Activated naive CD8-positive, alpha-beta T cell treated with anti-CD3 and anti-CD28 coated beads for 36 hours (primary cell): Measurements from ENCODE around the gene CPNE4. TPM values are rescaled to one million over a fixed set of nuclear protein-coding genes. Genes with fewer than 3 reads are reported as not detected.
"Not testable (repeated sequence)": the region's sequence is repeated elsewhere in the genome, so short reads cannot be mapped to it uniquely, and the experiment has no call there.

ENCODE experiments used
- DNase-seq: peaks from one replicate; pipeline ENCODE4 v3.0.0; 2021
- H3K27ac Mint-ChIP-seq: one replicate; pipeline ENCODE4 v1.8.0; 2022; ENCODE audit warnings: mild to moderate bottlenecking, moderate library complexity, mixed read lengths
- H3K27me3 Mint-ChIP-seq: one replicate; pipeline ENCODE4 v1.8.0; 2022; ENCODE audit warnings: mild to moderate bottlenecking, mixed read lengths
- H3K36me3 Mint-ChIP-seq: one replicate; pipeline ENCODE4 v1.8.0; 2021; ENCODE audit warnings: mild to moderate bottlenecking, mixed read lengths
- H3K4me1 Mint-ChIP-seq: one replicate; pipeline ENCODE4 v1.8.0; 2021; ENCODE audit warnings: mixed read lengths
- H3K4me3 Mint-ChIP-seq: one replicate; pipeline ENCODE4 v1.8.0; 2022; ENCODE audit warnings: mild to moderate bottlenecking, moderate library complexity, mixed read lengths
- H3K9me3 Mint-ChIP-seq: one replicate; pipeline ENCODE4 v1.8.0; 2022; ENCODE audit warnings: mixed read lengths
- total RNA-seq, 2 experiments: library from RNA; stranded (reverse); gene quantifications; one replicate each; pipeline ENCODE4 v1.2.3, GENCODE V29; 2021

Gene CPNE4
- total RNA-seq, 2 experiments from 2014 or later, result not detected

DNA sequence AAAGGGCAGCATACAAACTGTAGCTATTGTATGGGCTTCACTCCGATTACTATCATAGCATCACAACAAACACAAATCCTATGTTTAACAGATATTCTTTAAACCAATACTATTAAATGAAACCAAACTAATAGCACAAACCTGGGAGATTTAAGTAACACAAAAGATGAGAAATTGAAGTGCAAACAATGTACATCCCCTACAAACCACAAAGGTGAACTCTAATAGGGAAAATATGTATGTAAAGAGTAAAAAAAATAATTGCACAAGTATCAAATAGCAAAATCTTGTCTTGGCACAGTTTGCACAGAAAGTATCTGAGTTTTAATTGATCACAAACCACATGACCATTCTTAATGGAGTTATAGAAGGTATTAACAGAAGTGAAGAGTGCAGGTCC is 138.5 kb downstream of the CPNE4 start:
- DNase-seq, result no peak
- Mint-ChIP-seq H3K4me3 (no peak overlapping the region), H3K27ac (no peak overlapping the region), H3K27me3 (no peaks in the 10 kb centered on the region), H3K9me3 (no peaks in the 10 kb centered on the region), H3K4me1 (no peaks in the 10 kb centered on the region), H3K36me3 (no peaks in the 10 kb centered on the region)

DNA sequence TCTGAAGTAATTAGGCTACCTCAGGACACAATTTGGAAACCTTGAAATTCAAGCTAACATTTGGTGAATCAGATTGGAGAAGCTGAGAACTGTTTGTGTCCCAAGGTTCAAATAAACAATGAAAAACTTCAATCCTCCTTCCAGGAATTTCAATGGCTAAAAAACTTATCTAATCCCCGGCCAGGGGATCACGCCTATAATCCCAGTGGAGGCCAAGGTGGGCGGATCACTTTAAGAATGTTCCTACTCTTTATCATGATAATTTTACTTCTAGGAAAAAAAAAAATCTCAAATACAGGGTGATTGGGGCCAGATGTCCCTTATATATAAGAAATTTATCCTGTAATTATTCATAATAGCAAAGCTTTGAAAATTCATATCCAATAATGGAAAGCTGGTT is 139.0 kb downstream of the CPNE4 start:
- H3K4me1 Mint-ChIP-seq, result no peaks in the 10 kb centered on the region
- no peak overlapping the region for H3K27ac Mint-ChIP-seq
- no peak for DNase-seq
- no peak overlapping the region for H3K4me3 Mint-ChIP-seq
- no peaks in the 10 kb centered on the region for H3K27me3 Mint-ChIP-seq
- H3K9me3 Mint-ChIP-seq, result no peaks in the 10 kb centered on the region
- no peaks in the 10 kb centered on the region for H3K36me3 Mint-ChIP-seq

DNA sequence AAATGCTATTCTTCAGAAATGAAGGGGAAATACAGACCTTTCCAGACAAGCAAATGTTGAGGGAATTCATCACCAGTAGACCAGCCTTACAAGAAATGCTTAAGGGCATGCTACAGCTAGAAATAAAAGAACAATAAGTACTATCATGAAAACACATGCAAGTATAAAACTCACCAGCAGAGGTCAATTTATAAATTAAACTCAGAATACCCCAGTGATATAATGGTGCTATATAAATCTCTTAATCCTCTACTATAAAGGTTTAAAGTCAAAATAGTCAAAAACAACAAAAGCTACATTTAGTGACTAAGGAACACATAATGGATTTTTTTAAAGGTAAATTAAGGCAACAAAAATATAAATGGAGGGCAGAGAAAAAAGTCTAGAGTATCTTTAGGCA is 142.5 kb downstream of the CPNE4 start:
- Mint-ChIP-seq H3K4me3 (no peak overlapping the region), H3K9me3 (no peaks in the 10 kb centered on the region), H3K27ac (no peak overlapping the region), H3K36me3 (no peaks in the 10 kb centered on the region), H3K27me3 (no peaks in the 10 kb centered on the region), H3K4me1 (no peaks in the 10 kb centered on the region)
- DNase-seq, result no peak

DNA sequence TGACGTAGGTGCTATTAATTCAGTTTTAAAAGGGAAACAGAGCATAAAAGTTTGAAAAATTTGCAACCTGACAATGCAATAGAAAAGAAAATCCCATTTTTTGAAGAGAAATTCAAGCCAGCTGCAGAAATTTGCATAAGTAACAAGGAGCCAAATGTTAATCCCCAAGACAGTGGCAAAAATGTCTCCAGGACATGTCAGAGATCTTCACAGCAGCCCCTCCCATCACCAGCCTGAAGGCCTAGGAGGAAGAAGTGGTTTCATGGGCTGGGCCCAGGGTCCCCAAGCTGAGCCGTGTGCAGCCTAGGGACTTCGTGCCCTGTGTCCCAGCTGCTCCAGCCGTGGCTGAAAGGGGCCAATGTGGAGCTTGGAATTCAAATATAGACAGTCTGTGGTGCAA is 148.9 kb downstream of the CPNE4 start:
- not testable (repeated sequence) for DNase-seq, H3K36me3 Mint-ChIP-seq, H3K9me3 Mint-ChIP-seq, H3K4me3 Mint-ChIP-seq, H3K27ac Mint-ChIP-seq, H3K4me1 Mint-ChIP-seq, H3K27me3 Mint-ChIP-seq

DNA sequence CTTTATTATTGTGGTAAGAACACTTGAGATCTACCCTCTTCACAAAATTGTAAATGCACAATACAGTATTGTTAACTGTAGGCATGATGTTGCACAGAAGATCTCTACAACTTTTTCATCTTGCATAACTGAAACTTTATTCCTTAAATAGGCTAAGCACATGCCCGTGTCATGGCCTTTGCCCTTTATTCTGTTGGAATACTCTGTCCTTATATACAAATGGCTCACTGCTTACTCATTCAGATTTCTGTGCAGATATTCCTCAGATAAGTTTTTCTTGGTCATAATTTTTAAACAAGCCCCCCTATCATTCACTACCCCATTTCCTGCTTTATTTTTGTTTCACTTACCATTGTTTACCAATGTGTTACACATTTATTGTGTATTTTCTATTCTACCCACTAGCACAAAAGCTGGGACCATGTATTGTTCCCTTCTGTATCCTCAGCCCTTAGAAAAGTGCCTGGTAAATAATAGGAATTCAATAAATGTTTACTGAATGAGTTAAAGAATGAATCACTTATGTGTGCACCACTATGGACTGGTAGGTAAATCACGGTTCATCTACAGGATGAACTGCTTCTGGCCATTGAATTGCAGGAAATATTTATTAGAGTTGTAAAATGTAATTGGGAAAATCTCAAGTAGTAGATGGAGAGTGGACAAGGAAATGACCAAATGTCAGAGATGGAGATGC is 151.0 kb downstream of the CPNE4 start:
- H3K27me3 Mint-ChIP-seq, result no peaks in the 10 kb centered on the region
- H3K9me3 Mint-ChIP-seq, result no peaks in the 10 kb centered on the region
- no peak overlapping the region for H3K27ac Mint-ChIP-seq
- H3K4me3 Mint-ChIP-seq, result no peak overlapping the region
- H3K36me3 Mint-ChIP-seq, result no peaks in the 10 kb centered on the region
- no peaks in the 10 kb centered on the region for H3K4me1 Mint-ChIP-seq
- no peak for DNase-seq

DNA sequence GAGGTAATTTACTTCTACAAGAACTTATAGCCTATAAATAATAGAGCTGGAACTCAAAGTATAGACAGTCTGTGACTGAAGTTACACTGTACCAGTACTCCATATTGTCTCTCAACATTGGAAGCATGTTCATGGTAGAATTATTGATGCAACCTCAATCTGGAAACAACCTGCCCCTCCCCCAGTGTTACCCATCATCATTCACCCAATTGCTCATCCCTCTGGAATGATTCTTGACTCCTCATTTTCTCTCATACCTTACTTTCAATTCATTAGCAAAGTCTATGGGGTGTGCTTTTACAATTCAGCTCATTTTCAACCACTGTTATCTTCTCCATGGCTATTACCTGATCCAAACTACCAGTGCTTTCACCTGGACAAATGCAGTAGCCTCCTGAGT is 151.7 kb downstream of the CPNE4 start:
- Mint-ChIP-seq H3K27ac (no peak overlapping the region), H3K27me3 (no peaks in the 10 kb centered on the region), H3K4me3 (no peak overlapping the region), H3K9me3 (no peaks in the 10 kb centered on the region), H3K4me1 (no peaks in the 10 kb centered on the region), H3K36me3 (no peaks in the 10 kb centered on the region)
- no peak for DNase-seq

DNA sequence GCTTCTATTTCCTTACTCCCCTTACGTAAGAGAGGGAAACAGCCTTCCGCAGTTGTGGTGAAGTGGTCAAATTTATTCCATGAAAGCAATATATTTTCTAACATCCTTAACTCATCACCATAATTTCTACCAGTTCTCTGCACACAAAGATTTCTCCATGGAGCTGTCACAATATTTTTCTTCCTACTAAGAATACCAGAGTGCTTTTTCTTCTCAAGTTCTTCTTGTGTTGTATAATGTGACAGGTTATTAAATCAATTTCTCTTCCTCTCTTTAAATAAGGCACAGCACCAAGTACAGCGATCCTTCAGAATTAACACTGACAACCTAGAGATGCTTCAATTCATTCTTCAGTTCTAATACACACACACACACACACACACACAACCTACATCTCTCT is 153.0 kb downstream of the CPNE4 start:
- no peak for DNase-seq
- no peaks in the 10 kb centered on the region for H3K27me3 Mint-ChIP-seq
- no peaks in the 10 kb centered on the region for H3K36me3 Mint-ChIP-seq
- no peaks in the 10 kb centered on the region for H3K4me1 Mint-ChIP-seq
- no peaks in the 10 kb centered on the region for H3K9me3 Mint-ChIP-seq
- no peak overlapping the region for H3K4me3 Mint-ChIP-seq
- no peak overlapping the region for H3K27ac Mint-ChIP-seq

DNA sequence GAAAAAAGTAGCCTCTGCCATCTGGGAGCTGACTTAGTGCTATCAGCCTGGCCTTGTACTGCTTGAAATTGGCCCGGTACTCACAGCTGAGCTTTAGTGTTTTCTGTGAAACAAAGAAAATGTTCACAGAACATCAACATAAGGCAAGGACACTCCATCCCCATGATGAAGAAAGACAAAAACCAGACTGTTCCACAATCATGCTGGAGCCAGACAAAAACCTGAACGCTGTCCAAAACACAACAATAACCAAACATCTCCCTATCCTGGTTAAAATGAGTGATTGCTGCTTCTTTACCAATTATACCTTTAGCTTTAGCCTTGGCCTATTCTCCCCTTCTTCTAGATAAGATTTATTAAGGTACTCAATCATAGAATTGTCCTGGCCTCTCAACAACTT is 153.9 kb downstream of the CPNE4 start:
- Mint-ChIP-seq H3K27me3 (no peaks in the 10 kb centered on the region), H3K27ac (no peak overlapping the region), H3K9me3 (no peaks in the 10 kb centered on the region), H3K4me3 (no peak overlapping the region), H3K36me3 (no peaks in the 10 kb centered on the region), H3K4me1 (no peaks in the 10 kb centered on the region)
- DNase-seq, result no peak

DNA sequence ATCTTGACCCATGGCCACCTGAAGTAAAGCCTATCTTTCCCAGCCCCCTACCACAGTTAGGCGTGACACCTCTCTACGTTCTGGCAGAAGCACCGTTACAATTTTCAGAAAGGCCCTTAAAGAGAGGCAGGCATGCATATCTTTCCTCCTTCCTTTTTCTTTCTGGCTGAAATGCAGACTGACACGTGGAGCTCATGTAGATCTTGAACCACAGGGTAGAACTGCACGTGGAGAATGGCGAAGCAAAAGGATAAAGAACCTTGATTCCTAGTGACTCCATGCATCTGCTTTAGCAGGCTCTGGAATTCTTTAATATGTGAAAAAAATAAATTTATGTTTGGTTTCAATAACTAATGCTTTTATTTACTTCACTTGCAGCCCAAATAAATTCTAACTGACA is 166.6 kb downstream of the CPNE4 start:
- H3K36me3 Mint-ChIP-seq, result no peaks in the 10 kb centered on the region
- no peaks in the 10 kb centered on the region for H3K27me3 Mint-ChIP-seq
- H3K4me1 Mint-ChIP-seq, result no peaks in the 10 kb centered on the region
- no peak overlapping the region for H3K4me3 Mint-ChIP-seq
- no peak for DNase-seq
- peaks cover 4% of the 10 kb centered on the region for H3K9me3 Mint-ChIP-seq
- H3K27ac Mint-ChIP-seq, result no peak overlapping the region

DNA sequence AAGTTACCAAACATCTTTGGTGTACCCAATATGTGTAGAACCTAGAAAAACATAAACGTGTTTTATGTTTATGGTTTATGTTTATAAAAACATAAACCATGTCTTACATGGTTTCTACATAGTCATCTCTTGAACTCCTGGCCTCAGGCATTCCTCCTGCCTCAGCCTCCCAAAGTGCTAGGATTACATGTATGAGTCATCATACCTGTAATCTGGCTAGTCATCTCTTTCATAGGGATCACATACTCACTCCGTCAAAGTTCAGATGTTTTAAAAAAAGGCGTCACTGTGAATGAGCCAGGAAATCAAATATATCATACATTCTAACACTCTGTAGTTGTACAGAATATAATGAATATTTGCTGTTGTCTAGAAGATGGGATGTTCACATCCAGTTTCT is 178.6 kb downstream of the CPNE4 start:
- no peaks in the 10 kb centered on the region for H3K9me3 Mint-ChIP-seq
- H3K4me3 Mint-ChIP-seq, result no peak overlapping the region
- no peak for DNase-seq
- no peaks in the 10 kb centered on the region for H3K4me1 Mint-ChIP-seq
- no peak overlapping the region for H3K27ac Mint-ChIP-seq
- H3K27me3 Mint-ChIP-seq, result no peaks in the 10 kb centered on the region
- H3K36me3 Mint-ChIP-seq, result no peaks in the 10 kb centered on the region

DNA sequence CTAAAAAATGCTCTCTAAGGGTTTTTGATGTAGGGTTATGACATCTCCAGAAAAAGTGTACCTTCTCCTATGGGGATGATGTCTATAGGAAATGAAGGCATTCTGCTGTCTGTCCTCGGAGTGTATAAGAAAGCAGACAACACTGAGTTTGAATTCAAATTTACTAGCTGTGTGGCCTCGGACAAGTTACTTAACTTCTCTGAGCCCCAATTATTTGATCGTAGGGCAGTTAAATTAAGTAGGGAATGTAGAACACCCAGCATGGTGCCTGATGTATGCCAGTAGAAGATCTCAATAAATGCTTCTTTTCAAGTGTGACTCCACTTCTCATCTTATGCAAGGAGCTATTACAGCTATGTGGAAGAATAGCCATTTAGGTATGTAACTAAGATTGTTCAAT is 184.6 kb downstream of the CPNE4 start:
- H3K4me1 Mint-ChIP-seq, result no peaks in the 10 kb centered on the region
- H3K36me3 Mint-ChIP-seq, result no peaks in the 10 kb centered on the region
- no peaks in the 10 kb centered on the region for H3K9me3 Mint-ChIP-seq
- H3K27me3 Mint-ChIP-seq, result peaks cover 4% of the 10 kb centered on the region
- no peak for DNase-seq
- no peak overlapping the region for H3K4me3 Mint-ChIP-seq
- no peak overlapping the region for H3K27ac Mint-ChIP-seq

DNA sequence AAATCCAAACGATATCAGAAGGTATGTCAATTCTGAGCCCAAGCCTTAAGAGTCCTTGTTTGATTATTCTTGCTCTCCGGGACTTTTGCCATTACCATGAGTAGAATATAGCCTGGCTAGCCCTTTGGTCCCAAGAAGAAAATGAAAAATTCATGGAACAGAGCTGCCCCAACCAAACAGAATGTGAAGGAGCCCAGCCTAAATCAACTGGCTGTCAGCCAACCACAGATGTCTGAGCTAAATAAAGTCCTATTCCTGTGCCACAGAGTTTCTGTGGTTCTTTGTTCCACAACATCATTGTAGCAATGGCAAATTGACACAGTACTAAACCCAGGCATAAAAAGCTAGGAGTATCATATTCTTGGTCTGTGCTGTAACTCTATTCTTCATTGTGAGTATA is 185.2 kb downstream of the CPNE4 start:
- Mint-ChIP-seq H3K27ac (no peak overlapping the region), H3K9me3 (no peaks in the 10 kb centered on the region)

DNA sequence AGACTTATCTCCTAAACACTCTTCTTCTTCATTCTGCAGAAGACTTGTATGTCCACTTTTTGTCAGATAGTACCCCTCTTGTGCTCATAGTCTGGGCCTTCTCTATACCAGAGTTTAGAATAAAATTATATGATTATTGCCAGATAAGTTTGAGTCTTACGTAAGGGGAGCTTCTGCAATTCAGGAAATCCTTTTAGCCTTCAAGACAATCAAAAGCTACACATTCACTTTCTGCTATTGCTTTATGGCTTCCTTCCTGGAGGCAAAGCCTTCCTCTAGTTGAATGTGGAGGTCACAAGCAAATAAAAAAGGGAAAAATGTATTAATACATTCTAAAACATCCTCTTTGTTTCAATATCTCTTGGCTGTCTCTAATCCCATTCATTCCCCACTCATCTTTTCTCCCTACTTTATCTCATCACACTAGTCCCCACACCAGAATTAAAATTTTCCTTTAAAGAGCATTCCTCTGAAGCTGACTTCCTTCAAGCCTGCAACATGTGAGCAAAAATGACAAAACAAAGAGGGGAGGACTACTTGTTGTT is 186.8 kb downstream of the CPNE4 start:
- Mint-ChIP-seq H3K4me3 (no peak overlapping the region), H3K27me3 (peaks cover 4% of the 10 kb centered on the region), H3K9me3 (no peaks in the 10 kb centered on the region), H3K4me1 (no peaks in the 10 kb centered on the region), H3K27ac (no peak overlapping the region), H3K36me3 (no peaks in the 10 kb centered on the region)
- DNase-seq, result no peak

More for the DNA sequence above, 185.2 kb downstream of the CPNE4 start:
- H3K27me3 Mint-ChIP-seq, result peaks cover 4% of the 10 kb centered on the region
- H3K4me3 Mint-ChIP-seq, result no peak overlapping the region
- no peaks in the 10 kb centered on the region for H3K4me1 Mint-ChIP-seq
- H3K36me3 Mint-ChIP-seq, result no peaks in the 10 kb centered on the region
- DNase-seq, result no peak

DNA sequence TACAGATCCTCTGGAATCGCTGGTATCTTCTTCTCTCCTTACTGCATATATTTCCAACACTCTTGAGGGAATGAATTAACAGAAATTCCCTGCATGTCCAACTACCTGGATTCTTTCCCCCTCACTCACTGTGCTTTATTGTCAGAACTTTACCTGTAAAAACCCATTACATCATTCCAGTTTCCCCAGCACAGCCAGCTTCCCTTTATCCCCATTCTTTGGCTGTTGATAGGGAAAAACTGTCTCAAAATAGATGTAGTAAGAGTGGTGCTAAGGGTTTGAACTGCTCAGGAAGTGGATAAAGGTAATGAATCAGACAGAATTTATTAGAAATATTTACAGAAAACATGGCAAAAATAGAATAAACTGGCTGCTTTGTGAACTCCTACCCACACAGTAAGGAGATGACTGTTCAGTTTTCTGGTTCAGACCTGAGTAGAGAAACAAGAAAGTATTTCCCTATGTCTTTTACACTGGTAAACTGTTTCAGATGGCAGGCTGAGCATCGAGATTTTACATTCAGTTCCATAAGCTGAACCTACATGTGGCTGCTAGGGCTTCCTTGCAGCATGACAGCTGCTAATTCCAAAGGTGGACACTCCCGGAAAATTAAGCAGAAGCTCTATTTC is 188.4 kb downstream of the CPNE4 start:
- H3K36me3 Mint-ChIP-seq, result no peaks in the 10 kb centered on the region
- no peak for DNase-seq
- H3K9me3 Mint-ChIP-seq, result no peaks in the 10 kb centered on the region
- H3K4me3 Mint-ChIP-seq, result no peak overlapping the region
- peaks cover 4% of the 10 kb centered on the region for H3K27me3 Mint-ChIP-seq
- no peaks in the 10 kb centered on the region for H3K4me1 Mint-ChIP-seq
- no peak overlapping the region for H3K27ac Mint-ChIP-seq

DNA sequence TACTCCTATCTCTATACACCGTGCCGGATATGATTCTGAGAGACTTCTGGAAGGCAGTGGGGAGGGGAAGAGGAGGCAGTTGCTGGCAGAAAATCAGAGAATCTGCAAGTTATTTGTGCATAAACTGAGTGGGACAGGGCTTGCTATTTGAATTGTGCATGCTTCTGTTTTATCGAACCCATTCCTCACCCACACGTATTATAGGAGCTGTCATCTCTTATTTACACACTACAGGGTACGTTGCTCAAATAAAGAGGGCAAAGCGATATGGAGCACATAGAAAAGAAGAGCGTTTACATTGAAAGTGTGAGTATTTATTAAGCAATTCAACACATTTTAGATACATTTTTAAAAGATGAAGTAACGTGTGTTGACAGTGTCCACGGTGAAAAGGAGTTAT is 191.6 kb downstream of the CPNE4 start:
- Mint-ChIP-seq H3K9me3 (no peaks in the 10 kb centered on the region), H3K4me3 (no peak overlapping the region), H3K4me1 (no peaks in the 10 kb centered on the region), H3K36me3 (no peaks in the 10 kb centered on the region), H3K27ac (no peak overlapping the region), H3K27me3 (no peaks in the 10 kb centered on the region)
- no peak for DNase-seq

DNA sequence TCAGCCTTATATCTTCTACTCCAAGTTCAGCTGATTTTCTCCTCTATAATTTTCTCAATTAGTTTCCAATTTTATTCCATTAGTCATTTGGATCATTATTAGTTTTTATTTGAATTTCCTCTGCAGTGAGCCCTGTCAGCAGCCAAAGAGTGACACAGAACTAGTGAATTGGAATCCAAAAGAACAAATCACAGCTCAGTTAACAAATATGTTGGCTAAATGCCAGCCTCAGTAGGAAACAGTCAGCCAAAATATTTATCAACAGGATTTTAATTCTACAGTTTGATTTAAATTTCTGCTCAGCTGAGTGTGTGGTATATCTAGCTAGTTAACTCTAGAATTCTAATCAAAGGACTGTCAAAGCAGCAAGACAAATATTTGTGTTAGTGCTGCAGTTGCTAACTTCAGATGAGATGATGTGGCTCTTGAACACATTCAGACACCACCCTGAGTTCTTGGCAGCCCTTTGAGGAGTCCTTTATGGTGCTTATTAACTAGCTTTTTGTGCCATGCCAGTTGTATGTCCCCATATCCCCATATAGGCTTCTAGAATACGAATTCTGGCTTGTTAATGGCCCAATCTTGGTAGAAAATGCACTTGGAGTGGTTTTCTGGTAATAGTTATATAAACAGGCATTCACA is 194.5 kb downstream of the CPNE4 start:
- H3K27me3 Mint-ChIP-seq, result peaks cover 3% of the 10 kb centered on the region
- H3K36me3 Mint-ChIP-seq, result no peaks in the 10 kb centered on the region
- no peak overlapping the region for H3K27ac Mint-ChIP-seq
- no peaks in the 10 kb centered on the region for H3K4me1 Mint-ChIP-seq
- H3K4me3 Mint-ChIP-seq, result no peak overlapping the region
- no peak for DNase-seq
- H3K9me3 Mint-ChIP-seq, result no peaks in the 10 kb centered on the region
